Colonic mucosa (tissue), 4 donors: Measurements from ENCODE around the gene BRD8. TPM values are rescaled to one million over a fixed set of nuclear protein-coding genes. Genes with fewer than 3 reads are reported as not detected.

Experiments used
- DNase-seq: peaks from one replicate; pipeline ENCODE4 v3.0.0-alpha.2; 2020
- H3K27ac ChIP-seq: fragments of 200-600 bp; one replicate; pipeline ENCODE4 v1.8.0; 2021
- H3K27me3 ChIP-seq: fragments of 200-600 bp; one replicate; pipeline ENCODE4 v1.8.0; 2021
- H3K36me3 ChIP-seq: fragments of 200-600 bp; one replicate; pipeline ENCODE4 v1.8.0; 2021
- H3K4me1 ChIP-seq: fragments of 200-600 bp; one replicate; pipeline ENCODE4 v1.8.0; 2021; ENCODE audit warnings: mild to moderate bottlenecking
- H3K4me3 ChIP-seq: fragments of 200-600 bp; one replicate; pipeline ENCODE4 v1.8.0; 2021
- H3K9ac ChIP-seq, 2 donors: one replicate each; pipeline ENCODE4 v1.7.0; 2013; ENCODE audit warnings: control low read depth in 2 of 2, low read depth in 2 of 2, low read length in 2 of 2
- H3K9me3 ChIP-seq: fragments of 200-600 bp; one replicate; pipeline ENCODE4 v1.8.0; 2021
- CTCF ChIP-seq: fragments of 200-600 bp; IDR thresholded peaks from one replicate; pipeline ENCODE4 v1.8.0; 2022; ENCODE audit warnings: antibody characterized with exemption, mild to moderate bottlenecking
- intact Hi-C: fragments of 100-400 bp; cut with DNase I; formaldehyde crosslinking; loops from one replicate; pipeline ENCODE4 v1.14.1; 2022
- total RNA-seq, 2 donors: library from RNA; stranded (reverse); fragmentation: NEBNext Ultra II Directional in 1 of 2; extraction: Animal tissue kit (Norgen Biotek cat#: 25700) in 1 of 2; gene quantifications; one replicate each; pipeline ENCODE4 v1.2.1, GENCODE V29; 2021
- donor health status: healthy.
- donor health status: DM: no; HTN: no; CAD: no.
- donor health status: DM: no; HTN: no; CAD: no.

Gene BRD8, protein sequence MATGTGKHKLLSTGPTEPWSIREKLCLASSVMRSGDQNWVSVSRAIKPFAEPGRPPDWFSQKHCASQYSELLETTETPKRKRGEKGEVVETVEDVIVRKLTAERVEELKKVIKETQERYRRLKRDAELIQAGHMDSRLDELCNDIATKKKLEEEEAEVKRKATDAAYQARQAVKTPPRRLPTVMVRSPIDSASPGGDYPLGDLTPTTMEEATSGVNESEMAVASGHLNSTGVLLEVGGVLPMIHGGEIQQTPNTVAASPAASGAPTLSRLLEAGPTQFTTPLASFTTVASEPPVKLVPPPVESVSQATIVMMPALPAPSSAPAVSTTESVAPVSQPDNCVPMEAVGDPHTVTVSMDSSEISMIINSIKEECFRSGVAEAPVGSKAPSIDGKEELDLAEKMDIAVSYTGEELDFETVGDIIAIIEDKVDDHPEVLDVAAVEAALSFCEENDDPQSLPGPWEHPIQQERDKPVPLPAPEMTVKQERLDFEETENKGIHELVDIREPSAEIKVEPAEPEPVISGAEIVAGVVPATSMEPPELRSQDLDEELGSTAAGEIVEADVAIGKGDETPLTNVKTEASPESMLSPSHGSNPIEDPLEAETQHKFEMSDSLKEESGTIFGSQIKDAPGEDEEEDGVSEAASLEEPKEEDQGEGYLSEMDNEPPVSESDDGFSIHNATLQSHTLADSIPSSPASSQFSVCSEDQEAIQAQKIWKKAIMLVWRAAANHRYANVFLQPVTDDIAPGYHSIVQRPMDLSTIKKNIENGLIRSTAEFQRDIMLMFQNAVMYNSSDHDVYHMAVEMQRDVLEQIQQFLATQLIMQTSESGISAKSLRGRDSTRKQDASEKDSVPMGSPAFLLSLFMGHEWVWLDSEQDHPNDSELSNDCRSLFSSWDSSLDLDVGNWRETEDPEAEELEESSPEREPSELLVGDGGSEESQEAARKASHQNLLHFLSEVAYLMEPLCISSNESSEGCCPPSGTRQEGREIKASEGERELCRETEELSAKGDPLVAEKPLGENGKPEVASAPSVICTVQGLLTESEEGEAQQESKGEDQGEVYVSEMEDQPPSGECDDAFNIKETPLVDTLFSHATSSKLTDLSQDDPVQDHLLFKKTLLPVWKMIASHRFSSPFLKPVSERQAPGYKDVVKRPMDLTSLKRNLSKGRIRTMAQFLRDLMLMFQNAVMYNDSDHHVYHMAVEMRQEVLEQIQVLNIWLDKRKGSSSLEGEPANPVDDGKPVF
- 10 to 100 TPM; 32.5 to 65.9 TPM for total RNA-seq

DNA sequence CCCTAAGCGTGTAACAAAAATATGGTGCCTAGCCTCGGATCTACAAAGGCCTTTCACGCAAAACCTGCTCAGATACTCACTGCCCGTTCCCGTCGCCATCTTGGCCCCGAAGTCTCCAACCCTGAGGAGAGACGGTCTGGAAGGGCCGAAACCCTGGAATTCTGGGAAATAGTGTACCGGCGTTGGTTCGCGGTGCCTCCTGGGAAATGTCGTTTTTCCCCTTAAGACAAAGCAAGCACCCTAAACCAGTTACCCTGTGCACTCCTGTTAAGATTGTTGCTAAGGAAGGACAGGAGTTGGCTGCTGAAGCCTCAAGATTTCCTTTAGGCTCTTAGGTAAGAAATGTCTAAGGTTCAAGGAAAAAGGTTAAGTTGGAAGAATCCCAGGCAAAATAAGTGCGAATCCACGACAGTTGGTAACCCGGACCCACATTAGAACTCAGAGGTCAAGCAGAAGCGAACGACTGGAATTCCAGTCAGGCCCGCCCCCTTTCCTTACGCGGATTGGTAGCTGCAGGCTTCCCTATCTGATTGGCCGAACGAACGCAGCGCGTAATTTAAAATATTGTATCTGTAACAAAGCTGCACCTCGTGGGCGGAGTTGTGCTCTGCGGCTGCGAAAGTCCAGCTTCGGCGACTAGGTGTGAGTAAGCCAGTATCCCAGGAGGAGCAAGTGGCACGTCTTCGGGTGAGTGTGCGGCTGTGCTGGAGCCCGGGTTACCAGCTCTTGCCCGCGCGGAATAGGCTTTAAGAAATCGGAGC lies at the start of gene BRD8, which contains the start of gene KIF20A:
Gene BRD8 (minus strand): TSS at position 115 of the 761 bp plus-strand sequence. CDS start 16 bp downstream, at position 99.
Gene KIF20A (plus strand): TSS at position 597 of the 761 bp plus-strand sequence. CDS start 569 bp downstream, outside the sequence.
- Histone ChIP-seq H3K36me3 (no peaks in the 10 kb centered on the region), H3K9ac (peak within 1 kb of the TSS; percentile 60 to 93), H3K4me1 (peaks cover 8% of the 10 kb centered on the region), H3K27ac (peak within 1 kb of the TSS; percentile 84), H3K27me3 (no peaks in the 10 kb centered on the region), H3K9me3 (no peaks in the 10 kb centered on the region), H3K4me3 (peak within 1 kb of the TSS; percentile 91)
- peak; percentile 98 for DNase-seq
- intact Hi-C loops = no loop called here
- no peak for TF ChIP-seq CTCF

DNA sequence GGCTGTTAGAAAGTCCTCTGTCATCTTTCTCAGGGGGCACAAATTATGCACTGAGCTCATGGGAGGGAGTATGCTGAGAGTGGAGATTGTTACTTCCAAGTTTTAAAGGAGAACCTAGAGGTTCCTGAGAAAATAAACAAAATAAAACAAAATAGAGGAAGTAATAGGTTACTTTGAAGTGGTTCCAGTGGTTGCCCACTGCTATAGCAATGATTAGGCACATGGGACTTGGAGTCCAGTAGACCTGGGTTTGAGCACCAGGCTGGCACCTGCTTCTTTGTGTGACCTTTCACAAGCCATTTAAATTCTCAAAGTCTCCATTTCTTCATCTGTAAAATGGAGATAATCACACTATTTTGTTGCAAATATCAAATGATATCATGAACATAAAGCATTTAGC lies 48.5 kb upstream of the BRD8 start:
- no peak overlapping the region for H3K9ac ChIP-seq
- H3K4me1 ChIP-seq = no peaks in the 10 kb centered on the region
- H3K4me3 ChIP-seq = no peak overlapping the region
- H3K9me3 ChIP-seq = no peaks in the 10 kb centered on the region
- intact Hi-C loops = no loop called here
- H3K36me3 ChIP-seq = no peaks in the 10 kb centered on the region
- no peak for TF ChIP-seq CTCF
- no peak overlapping the region for H3K27ac ChIP-seq
- H3K27me3 ChIP-seq = no peaks in the 10 kb centered on the region
- no peak for DNase-seq

GRCh38 chr5:138224712-138225111 lies 46.3 kb upstream of the BRD8 start:
- no peak overlapping the region for H3K27ac ChIP-seq
- no peaks in the 10 kb centered on the region for H3K27me3 ChIP-seq
- no peaks in the 10 kb centered on the region for H3K9me3 ChIP-seq
- no peak for TF ChIP-seq CTCF
- H3K36me3 ChIP-seq = no peaks in the 10 kb centered on the region
- intact Hi-C loops = loop anchor here (5.0 kb wide), 1 partner anchor 58 kb away; no protein-coding TSS in a partner anchor
- no peaks in the 10 kb centered on the region for H3K4me1 ChIP-seq
- H3K9ac ChIP-seq = no peak overlapping the region
- no peak overlapping the region for H3K4me3 ChIP-seq
- DNase-seq = no peak

DNA sequence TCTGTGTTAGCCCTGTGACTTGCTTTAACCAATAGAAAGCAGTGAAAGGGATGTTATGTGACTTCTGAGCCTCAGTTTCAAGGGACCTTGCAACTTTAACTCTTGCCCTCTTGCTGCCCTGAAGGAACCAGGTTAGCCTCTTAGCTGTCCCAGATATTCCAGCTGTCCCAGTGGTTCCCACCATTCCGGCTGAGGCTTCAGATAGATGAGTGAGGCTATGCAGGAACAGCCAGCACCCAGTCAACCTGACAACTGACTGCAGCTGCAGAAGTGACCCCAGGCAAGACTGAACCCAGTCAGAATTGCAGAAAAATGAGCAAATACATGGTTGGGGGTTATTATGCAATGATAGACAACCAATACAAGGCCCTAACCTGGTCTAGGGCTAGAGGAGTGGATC lies 45.1 kb upstream of the BRD8 start:
- no peaks in the 10 kb centered on the region for H3K36me3 ChIP-seq
- H3K4me3 ChIP-seq = no peak overlapping the region
- no peaks in the 10 kb centered on the region for H3K4me1 ChIP-seq
- H3K27ac ChIP-seq = no peak overlapping the region
- DNase-seq = no peak
- TF ChIP-seq CTCF = no peak
- no peaks in the 10 kb centered on the region for H3K27me3 ChIP-seq
- no peaks in the 10 kb centered on the region for H3K9me3 ChIP-seq
- no peak overlapping the region for H3K9ac ChIP-seq
- intact Hi-C loops = loop anchor here (5.0 kb wide), 1 partner anchor 59 kb away; no protein-coding TSS in a partner anchor
